ENCODE data around the gene CASP6. TPM values are rescaled to one million over a fixed set of nuclear protein-coding genes. Genes with fewer than 3 reads are reported as not detected.

CASP6 gene
- total RNA-seq, 1 donor from 2014 or later: 7.0 TPM

DNA sequence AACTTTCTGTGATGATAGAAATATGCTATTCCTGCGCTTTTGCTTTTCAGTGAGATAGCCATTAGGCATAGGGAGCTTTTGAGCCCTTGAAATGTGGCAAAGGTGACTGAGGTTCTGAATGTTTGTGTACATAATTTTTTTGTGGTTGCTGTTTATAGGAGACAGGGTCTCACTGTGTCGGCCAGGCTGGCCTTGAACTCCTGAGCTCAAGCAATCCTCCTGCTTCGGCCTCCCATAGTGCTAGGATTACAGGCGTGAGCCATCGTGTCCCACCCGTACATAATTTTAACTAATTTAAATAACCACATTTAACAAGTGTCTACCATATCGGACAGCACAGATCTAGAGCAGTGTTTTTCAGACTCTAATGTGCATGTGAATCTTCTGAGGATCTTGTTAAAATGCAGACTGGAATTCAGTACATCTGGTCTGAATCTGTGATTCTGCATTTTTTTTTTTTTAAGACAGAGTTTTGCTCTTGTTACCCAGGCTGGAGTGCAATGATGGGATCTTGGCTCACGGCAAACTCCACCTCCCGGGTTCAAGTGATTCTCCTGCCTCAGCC is 45.3 kb downstream of the CASP6 start:
- peaks cover 2% of the 10 kb centered on the region for H3K9me3 Mint-ChIP-seq
- H3K27ac Mint-ChIP-seq: no peak overlapping the region
- H3K4me3 Mint-ChIP-seq: no peak overlapping the region
- intact Hi-C loops (cut with micrococcal nuclease): no loop called here
- no peak for ATAC-seq (ENCODE audit: low read depth)
- H3K27me3 Mint-ChIP-seq: no peaks in the 10 kb centered on the region
- POLR2A ChIA-PET: no interaction called here
- no peak for TF ChIP-seq CTCF (IDR thresholded peaks at IDR 0.05)
- DNase-seq: no peak
- H3K36me3 Mint-ChIP-seq (ENCODE audit: low read depth): peaks cover 39% of the 10 kb centered on the region
- CTCF ChIA-PET: interaction anchor here (0.7 kb wide), 1 partner anchor 190 kb away, joined by 3 read pairs; no protein-coding TSS in a partner anchor
- H3K4me1 Mint-ChIP-seq: peaks cover 6% of the 10 kb centered on the region

DNA sequence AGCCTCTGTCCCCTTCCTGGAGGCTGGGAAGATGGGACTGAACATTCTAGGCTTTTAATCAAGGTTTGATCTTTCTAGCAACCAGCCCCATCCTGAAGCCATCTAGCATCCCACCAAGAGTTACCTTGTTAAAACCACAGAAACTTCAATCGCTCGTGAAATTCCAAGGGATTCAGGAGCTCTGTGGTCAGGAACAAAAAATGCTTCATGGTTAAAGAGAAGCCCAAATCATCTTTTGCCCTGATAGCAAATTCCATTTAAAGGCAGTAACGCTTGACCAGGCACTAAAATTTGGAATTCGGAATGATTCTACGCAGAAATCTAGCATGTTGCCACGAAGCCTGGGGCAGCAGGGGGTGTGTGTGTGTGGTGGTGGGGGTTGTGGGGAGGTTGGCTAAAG is 47.8 kb downstream of the CASP6 start:
- ChIA-PET CTCF (no interaction called here), POLR2A (interaction anchor here (0.6 kb wide), 1 partner anchor 95 kb away, joined by 6 read pairs; the partner anchor contains the start of gene MCUB)
- DNase-seq (no peak), ATAC-seq (ENCODE audit: low read depth) (no peak)
- H3K27ac Mint-ChIP-seq: no peak overlapping the region
- H3K4me3 Mint-ChIP-seq: no peak overlapping the region
- TF ChIP-seq CTCF (IDR thresholded peaks at IDR 0.05): no peak
- no peaks in the 10 kb centered on the region for H3K27me3 Mint-ChIP-seq
- intact Hi-C loops (cut with micrococcal nuclease): no loop called here
- H3K9me3 Mint-ChIP-seq: peaks cover 8% of the 10 kb centered on the region
- peaks cover 37% of the 10 kb centered on the region for H3K36me3 Mint-ChIP-seq (ENCODE audit: low read depth)
- peaks cover 10% of the 10 kb centered on the region for H3K4me1 Mint-ChIP-seq

- POLR2A ChIA-PET: interaction anchor here (0.9 to 1.0 kb wide), 2 partner anchors 89 to 91 kb away, joined by 3 to 5 read pairs; no protein-coding TSS in a partner anchor
- peak overlapping the region; percentile 25 for H3K27ac Mint-ChIP-seq
These were observed 53.4 kb downstream of the CASP6 start for GRCh38 chr4:109649872-109650271.

DNA sequence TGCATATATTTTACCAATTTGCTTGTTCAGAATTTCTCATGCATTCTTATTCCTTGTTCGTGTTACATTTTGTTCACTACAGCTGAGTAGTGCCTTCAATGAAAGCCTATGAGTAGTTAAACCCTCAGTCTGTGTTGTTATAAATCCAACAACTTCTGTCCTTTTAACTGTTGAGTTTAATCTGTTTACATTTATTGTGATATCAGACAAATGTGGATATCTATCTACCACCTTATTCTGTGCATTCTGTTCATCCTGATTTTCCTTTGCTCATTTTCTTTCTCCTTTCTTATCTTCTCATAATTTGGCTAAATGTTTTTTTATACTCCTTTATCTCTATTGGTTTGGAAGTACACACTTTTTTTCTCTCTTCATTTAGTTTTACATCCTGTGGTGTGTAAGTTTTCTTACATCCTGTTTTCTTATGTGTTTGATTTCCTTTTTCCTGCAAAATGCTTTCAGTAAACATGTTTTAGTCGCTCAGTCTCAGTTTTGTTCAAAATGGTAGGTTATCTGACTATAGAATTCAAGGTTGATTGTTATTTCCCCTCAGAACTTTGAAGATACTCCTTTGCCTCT is 54.2 kb downstream of the CASP6 start:
- intact Hi-C loops (cut with micrococcal nuclease): no loop called here

More at GRCh38 chr4:109649872-109650271, 53.4 kb downstream of the CASP6 start:
- ATAC-seq (ENCODE audit: low read depth) (peak; percentile 75), DNase-seq (no peak)
- H3K4me3 Mint-ChIP-seq: no peak overlapping the region
- intact Hi-C loops (cut with micrococcal nuclease): loop anchor here (1.0 to 5.0 kb wide), 2 partner anchors 52 to 90 kb away; partner anchors contain the start of genes CASP6 and MCUB
- H3K9me3 Mint-ChIP-seq: peaks cover 13% of the 10 kb centered on the region
- CTCF ChIA-PET: no interaction called here
- H3K4me1 Mint-ChIP-seq: peaks cover 36% of the 10 kb centered on the region
- no peak for TF ChIP-seq CTCF (IDR thresholded peaks at IDR 0.05)
- no peaks in the 10 kb centered on the region for H3K27me3 Mint-ChIP-seq
- H3K36me3 Mint-ChIP-seq (ENCODE audit: low read depth): peaks cover 36% of the 10 kb centered on the region

More for the DNA sequence above, 54.2 kb downstream of the CASP6 start:
- ChIA-PET POLR2A (interaction anchor here (0.7 to 1.2 kb wide), 2 partner anchors 89 to 90 kb away, joined by 3 to 8 read pairs; partner anchors contain the start of gene MCUB), CTCF (no interaction called here)
- TF ChIP-seq CTCF (IDR thresholded peaks at IDR 0.05): no peak
- Mint-ChIP-seq H3K27ac (peak overlapping the region; percentile 71), H3K27me3 (no peaks in the 10 kb centered on the region), H3K36me3 (ENCODE audit: low read depth) (peaks cover 33% of the 10 kb centered on the region), H3K9me3 (peaks cover 13% of the 10 kb centered on the region), H3K4me3 (peak overlapping the region; percentile 45), H3K4me1 (peaks cover 35% of the 10 kb centered on the region)
- ATAC-seq (ENCODE audit: low read depth): no peak
- DNase-seq: no peak

All from activated B cell treated with CpG ODN at 0.5 μM for 24 hours (primary cell).